ENCODE results near the gene MGAT5B.

GRCh38 chr17:76873856-76874255 is 5.7 kb downstream of the MGAT5B start:
- no peak for TF ChIP-seq CTCF (IDR thresholded peaks at IDR 0.05; ENCODE audit: low read depth, low read length, poor library complexity, severe bottlenecking)
- no peak for TF ChIP-seq EZH2phosphoT487 (IDR thresholded peaks at IDR 0.05; ENCODE audit: borderline replicate concordance, low read length)

All from DOHH2 (cell line).